Neuronal stem cell (in vitro differentiated cells): ENCODE results near the gene POLN.

Experiments used
- DNase-seq: peaks from one replicate; pipeline ENCODE4 v3.0.0-alpha.2; 2013; ENCODE audit warnings: low spot score
- H2AFZ ChIP-seq: one replicate; pipeline ENCODE4 v1.6.1; 2013; ENCODE audit warnings: mild to moderate bottlenecking, low read length, inconsistent platforms
- H2AK5ac ChIP-seq: 2 replicates; pipeline ENCODE4 v1.6.1; 2013; ENCODE audit warnings: low read depth, mild to moderate bottlenecking, inconsistent platforms, low read length, moderate library complexity, mixed read lengths
- H2BK120ac ChIP-seq: 2 replicates; pipeline ENCODE4 v1.6.1; 2013; ENCODE audit warnings: low read depth, mild to moderate bottlenecking, inconsistent platforms, low read length, moderate library complexity, mixed read lengths
- H2BK12ac ChIP-seq: one replicate; pipeline ENCODE4 v1.6.1; 2013; ENCODE audit warnings: low read length, inconsistent platforms
- H2BK15ac ChIP-seq: 2 replicates; pipeline ENCODE4 v1.6.1; 2013; ENCODE audit warnings: mild to moderate bottlenecking, low read length, inconsistent platforms, mixed read lengths
- H2BK5ac ChIP-seq: one replicate; pipeline ENCODE4 v1.6.1; 2013; ENCODE audit warnings: inconsistent platforms, mild to moderate bottlenecking, low read length, moderate library complexity
- H3K14ac ChIP-seq: one replicate; pipeline ENCODE4 v1.6.1; 2013; ENCODE audit warnings: low read length, inconsistent platforms
- H3K18ac ChIP-seq: 2 replicates; pipeline ENCODE4 v1.6.1; 2013; ENCODE audit warnings: low read length, inconsistent platforms
- H3K23ac ChIP-seq: 2 replicates; pipeline ENCODE4 v1.6.1; 2013; ENCODE audit warnings: low read depth, mild to moderate bottlenecking, mixed read lengths, low read length, inconsistent platforms; ENCODE audit not compliant: poor library complexity
- H3K27ac ChIP-seq: replicated peaks from 3 replicates; pipeline ENCODE4 v1.5.1; 2013; ENCODE audit warnings: low read length, inconsistent platforms
- H3K27me3 ChIP-seq, 3 experiments: 2 replicates each; pipeline ENCODE4 v1.6.1; 2013; ENCODE audit warnings: low read length in 3 of 3, mild to moderate bottlenecking in 2 of 3, inconsistent platforms in 1 of 3, low read depth in 1 of 3, mixed read lengths in 1 of 3, moderate library complexity in 1 of 3; ENCODE audit not compliant: control insufficient read depth in 3 of 3, insufficient read depth in 3 of 3
- H3K36me3 ChIP-seq, 2 donors: replicated peaks in 1 of 2; 2 replicates each; pipeline ENCODE4 v1.6.1; 2013; ENCODE audit warnings: low read length in 2 of 2; ENCODE audit not compliant: control insufficient read depth in 2 of 2, insufficient read depth in 2 of 2
- H3K4ac ChIP-seq: 2 replicates; pipeline ENCODE4 v1.6.1; 2013; ENCODE audit warnings: inconsistent platforms, mild to moderate bottlenecking, low read length, moderate library complexity
- H3K4me1 ChIP-seq, 2 donors: 1 replicate in 1 of 2; 2 replicates in 1 of 2; pipeline ENCODE4 v1.6.1; 2013; ENCODE audit warnings: low read length in 2 of 2, low read depth in 1 of 2; ENCODE audit not compliant: control insufficient read depth in 2 of 2, insufficient read depth in 1 of 2
- H3K4me2 ChIP-seq: one replicate; pipeline ENCODE4 v1.6.1; 2013; ENCODE audit warnings: mild to moderate bottlenecking, low read length, inconsistent platforms; ENCODE audit not compliant: insufficient read depth, poor library complexity, severe bottlenecking
- H3K4me3 ChIP-seq, 2 donors: 2 replicates each; pipeline ENCODE4 v1.5.1; 2013; ENCODE audit warnings: low read length in 2 of 2, mild to moderate bottlenecking in 2 of 2, inconsistent platforms in 1 of 2, moderate library complexity in 1 of 2
- H3K79me1 ChIP-seq: one replicate; pipeline ENCODE4 v1.6.1; 2013; ENCODE audit warnings: low read depth, mild to moderate bottlenecking, inconsistent platforms, low read length, moderate library complexity
- H3K9ac ChIP-seq: one replicate; pipeline ENCODE4 v1.6.1; 2013; ENCODE audit warnings: mild to moderate bottlenecking, low read depth, low read length, inconsistent platforms; ENCODE audit not compliant: poor library complexity
- H3K9me3 ChIP-seq, 2 donors: replicated peaks in 1 of 2; 2 replicates each; pipeline versions ENCODE3 to v1.6.1; 2013; ENCODE audit warnings: low read length in 2 of 2, mild to moderate bottlenecking in 2 of 2, inconsistent platforms in 1 of 2, low read depth in 1 of 2, mixed read lengths in 1 of 2, moderate library complexity in 1 of 2; ENCODE audit not compliant: control insufficient read depth in 2 of 2, insufficient read depth in 1 of 2
- H4K8ac ChIP-seq: one replicate; pipeline ENCODE4 v1.6.1; 2013; ENCODE audit warnings: low read depth, mild to moderate bottlenecking, inconsistent platforms, low read length, moderate library complexity
- H4K91ac ChIP-seq: one replicate; pipeline ENCODE4 v1.6.1; 2013; ENCODE audit warnings: low read length, low read depth, mild to moderate bottlenecking, inconsistent platforms; ENCODE audit not compliant: poor library complexity
- WGBS, 2 donors: extraction: QIAGEN DNeasy Blood & Tissue Kit; methylation state at CpG; one replicate each; pipeline ENCODE4 v1.1.7; 2013; ENCODE audit warnings: missing lambda C conversion rate in 2 of 2, mixed read lengths in 1 of 2; ENCODE audit not compliant: insufficient read length in 2 of 2, insufficient replicate concordance in 1 of 2; ENCODE audit errors: extremely low coverage in 2 of 2; 5-methylcytosine and 5-hydroxymethylcytosine counted together

POLN gene

DNA sequence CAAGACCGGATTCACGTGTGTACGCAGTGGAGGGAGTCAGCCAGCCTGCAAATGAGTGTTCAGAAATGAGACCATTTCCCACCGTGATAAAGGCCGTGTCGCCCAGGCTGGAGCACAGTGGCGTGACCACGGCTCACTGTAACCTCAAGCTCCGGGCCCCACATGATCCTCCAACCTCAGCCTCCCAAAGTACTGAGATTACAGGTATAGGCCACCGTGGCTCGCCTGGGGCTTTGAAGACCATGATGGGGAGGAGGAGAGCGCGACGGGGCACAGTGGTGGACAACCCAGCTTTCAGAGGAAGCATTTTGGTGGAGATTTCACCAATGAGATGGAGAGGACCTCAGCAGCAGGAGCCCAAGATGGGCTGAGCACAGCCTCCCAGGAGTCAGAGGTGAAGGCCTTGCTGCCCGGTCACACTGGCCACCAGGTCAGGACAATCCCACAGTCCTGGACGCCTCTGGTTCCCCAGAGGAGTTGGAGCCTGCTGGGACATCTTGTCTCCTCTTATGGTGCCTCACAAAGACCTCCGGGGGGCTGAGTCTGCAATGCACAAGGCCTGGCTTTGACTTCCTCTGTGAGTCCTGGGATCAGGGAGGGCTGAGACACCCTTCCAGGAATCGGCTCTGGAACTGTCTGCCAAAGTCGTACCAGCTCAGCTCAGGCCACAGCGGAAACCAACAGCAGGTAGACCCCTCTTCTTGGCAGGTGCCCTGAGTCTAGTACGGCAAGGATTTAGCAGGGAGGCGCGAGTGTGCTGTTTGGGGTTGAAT, 42.4 kb upstream of the POLN start:
- Histone ChIP-seq H3K79me1 (no peaks in the 10 kb centered on the region), H2BK5ac (no peak overlapping the region), H3K4me2 (no peak overlapping the region), H3K9ac (no peak overlapping the region), H3K4me1 (peaks cover 0 to 20% of the 10 kb centered on the region in 2 donors), H2BK12ac (no peak overlapping the region), H2AFZ (no peak overlapping the region), H3K27ac (no peak overlapping the region), H3K4me3 (no peak overlapping the region), H2BK120ac (no peak overlapping the region), H3K36me3 (no peaks in the 10 kb centered on the region), H3K14ac (no peak overlapping the region), H3K23ac (peak overlapping the region; percentile 0), H3K9me3 (no peaks in the 10 kb centered on the region), H3K18ac (peak overlapping the region; percentile 36), H2AK5ac (peak overlapping the region; percentile 30), H4K8ac (peak overlapping the region; percentile 26), H3K27me3 (peaks cover 0 to 21% (median 0%) of the 10 kb centered on the region in 3 experiments), H4K91ac (no peak overlapping the region), H2BK15ac (no peak overlapping the region), H3K4ac (no peak overlapping the region)
- WGBS, 2 donors, result no CpG with 5 or more reads among the region's 23 CpGs
- DNase-seq, result no peak

DNA sequence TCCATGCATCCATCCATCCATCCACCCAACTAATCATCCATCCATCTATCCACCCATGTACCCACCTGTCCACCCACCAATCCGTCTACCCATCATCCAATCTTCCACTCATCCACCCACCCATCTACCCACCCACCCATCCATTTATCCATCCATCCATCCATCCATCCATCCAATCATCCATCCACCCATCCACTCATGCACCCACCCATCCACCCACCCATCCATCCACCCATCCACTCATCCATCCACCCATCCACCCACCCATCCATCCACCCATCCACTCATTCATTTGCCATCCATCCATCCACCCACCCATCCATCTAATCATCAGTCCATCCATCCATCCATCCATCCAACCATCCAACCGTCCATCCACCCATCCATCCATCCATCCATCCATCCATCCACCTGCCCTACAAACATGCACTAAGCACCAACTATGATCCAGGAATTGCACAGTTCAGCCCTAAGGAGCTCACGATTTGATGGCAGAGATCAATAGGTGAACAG, 41.3 kb upstream of the POLN start:
- H3K9me3 ChIP-seq, result no peaks in the 10 kb centered on the region
- peaks cover 0 to 20% of the 10 kb centered on the region in 2 donors for H3K4me1 ChIP-seq
- H2BK5ac ChIP-seq, result no peak overlapping the region
- H3K23ac ChIP-seq, result peak overlapping the region; percentile 0
- no peak overlapping the region for H3K4me3 ChIP-seq
- H3K4me2 ChIP-seq, result no peak overlapping the region
- no peak overlapping the region for H3K18ac ChIP-seq
- H2BK120ac ChIP-seq, result no peak overlapping the region
- H2BK12ac ChIP-seq, result no peak overlapping the region
- H3K27me3 ChIP-seq, result peaks cover 0 to 21% (median 0%) of the 10 kb centered on the region in 3 experiments
- H4K91ac ChIP-seq, result no peak overlapping the region
- peak overlapping the region; percentile 2 for H2BK15ac ChIP-seq
- DNase-seq, result no peak
- no peak overlapping the region for H3K9ac ChIP-seq
- WGBS, 2 donors, result 100% methylated on average over 1 to 2 of the region's 3 CpGs
- H4K8ac ChIP-seq, result no peak overlapping the region
- no peak overlapping the region for H2AFZ ChIP-seq
- H2AK5ac ChIP-seq, result no peak overlapping the region
- H3K36me3 ChIP-seq, result no peaks in the 10 kb centered on the region
- no peak overlapping the region for H3K4ac ChIP-seq
- no peak overlapping the region for H3K14ac ChIP-seq
- no peak overlapping the region for H3K27ac ChIP-seq
- H3K79me1 ChIP-seq, result no peaks in the 10 kb centered on the region

- Histone ChIP-seq H3K4me1 (peaks cover 0 to 13% of the 10 kb centered on the region in 2 donors), H4K8ac (no peak overlapping the region), H2BK12ac (no peak overlapping the region), H2AK5ac (no peak overlapping the region), H3K79me1 (no peaks in the 10 kb centered on the region), H3K18ac (peak overlapping the region; percentile 57), H3K14ac (no peak overlapping the region), H3K27me3 (peaks cover 0 to 14% (median 0%) of the 10 kb centered on the region in 3 experiments), H2AFZ (no peak overlapping the region), H3K9me3 (no peaks in the 10 kb centered on the region), H2BK120ac (no peak overlapping the region), H3K9ac (no peak overlapping the region), H3K23ac (peak overlapping the region; percentile 66), H4K91ac (no peak overlapping the region), H3K4me3 (no peak overlapping the region), H3K4ac (no peak overlapping the region), H3K4me2 (no peak overlapping the region), H2BK5ac (no peak overlapping the region), H3K27ac (no peak overlapping the region), H3K36me3 (no peaks in the 10 kb centered on the region), H2BK15ac (peak overlapping the region; percentile 55)
- no CpG with 5 or more reads among the region's 10 CpGs for WGBS, 2 donors
- no peak for DNase-seq
Measured at GRCh38 chr4:2281575-2282343, 39.8 kb upstream of the POLN start.
